ENCODE data around the gene ZNF222.
A peak's percentile ranks its signal among the peaks of the same experiment; 100 is the strongest.

ZNF222 gene

DNA sequence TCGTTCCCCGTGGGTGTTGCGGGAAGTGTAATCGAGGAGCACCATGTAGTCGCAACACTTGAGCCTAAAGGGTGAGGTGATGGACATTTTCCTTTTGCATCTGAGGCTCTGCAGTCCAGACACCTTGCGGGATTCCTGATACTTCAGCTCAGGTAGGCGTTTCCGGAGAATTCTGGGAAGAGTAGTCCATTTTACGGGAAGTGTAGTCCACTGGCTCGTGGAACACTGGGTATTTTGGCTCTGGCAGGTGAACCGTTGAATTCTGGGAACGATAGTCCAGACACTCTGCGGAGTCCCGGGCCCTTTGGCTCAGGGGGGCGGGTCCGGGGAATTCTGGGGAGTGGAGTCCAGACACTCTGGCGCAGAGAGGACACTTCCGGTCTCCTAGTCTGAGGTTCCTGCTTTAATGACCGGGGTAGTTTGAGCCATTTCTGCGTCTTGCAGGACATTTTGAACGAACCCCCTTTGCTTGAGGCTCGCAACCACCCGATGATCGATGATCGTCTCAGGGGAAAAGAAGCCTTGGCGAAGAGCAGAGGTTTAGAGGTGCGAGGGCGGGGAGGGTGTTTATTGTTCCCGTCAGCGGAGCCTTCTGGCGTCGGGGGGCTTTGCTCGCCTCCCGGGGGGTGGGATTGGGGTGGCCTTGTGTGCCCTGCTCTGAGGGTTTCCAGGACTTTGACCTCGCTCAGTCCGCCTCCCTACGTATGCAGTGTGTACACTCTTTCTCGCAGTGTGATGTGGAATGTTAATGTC, 26.6 kb downstream of the ZNF222 start, which contains the start of gene ZNF223:
TSS of gene ZNF223 (plus strand) at position 387 of the 753 bp plus-strand sequence. CDS start 3,141 bp downstream, outside the sequence.
- peak; percentile 18 to 57 (median 22) for DNase-seq (ENCODE audit: low read depth in 3 of 3, low spot score in 1 of 3)

DNA sequence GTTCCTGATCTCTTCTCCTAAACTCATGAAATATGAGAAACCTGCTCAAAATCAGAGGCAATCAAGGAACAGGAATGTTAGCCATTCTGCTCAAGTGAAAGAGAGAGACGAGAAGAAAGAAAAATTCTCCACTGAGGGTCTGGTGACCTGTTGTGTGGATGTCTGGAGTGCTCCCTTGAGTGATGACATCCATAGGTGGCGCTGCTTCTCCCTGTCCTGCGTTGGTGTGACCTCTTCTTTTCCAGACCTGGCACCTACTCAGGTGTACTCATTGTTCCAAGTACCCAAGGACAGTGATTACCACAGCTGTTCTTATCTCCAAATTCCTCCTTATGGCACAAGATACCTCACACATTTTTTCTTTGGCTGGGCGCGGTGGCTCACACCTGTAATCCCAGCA, 30.7 kb downstream of the ZNF222 start:
- DNase-seq (ENCODE audit: low read depth in 3 of 3, low spot score in 1 of 3): no peak

DNA sequence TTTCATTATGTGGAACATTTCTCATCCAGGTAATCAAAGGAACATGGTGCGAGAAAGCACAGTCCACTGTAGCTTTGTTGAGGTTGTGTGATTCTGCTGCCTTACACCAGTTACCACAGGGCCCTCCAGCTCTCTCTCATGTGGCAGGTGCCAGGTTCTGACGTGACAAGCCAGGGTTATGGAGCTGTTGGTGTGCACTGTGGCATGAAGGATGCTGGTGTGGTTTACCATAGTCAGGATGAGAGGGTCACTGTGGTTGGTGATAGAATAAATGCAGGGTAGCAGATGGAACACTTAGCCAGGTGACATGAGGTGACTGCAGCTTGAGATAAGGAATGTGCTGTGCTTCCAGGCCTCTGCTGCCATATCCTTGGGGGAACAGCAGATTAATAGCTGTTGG, 34.0 kb downstream of the ZNF222 start:
- DNase-seq (ENCODE audit: low read depth in 3 of 3, low spot score in 1 of 3): no peak

DNA sequence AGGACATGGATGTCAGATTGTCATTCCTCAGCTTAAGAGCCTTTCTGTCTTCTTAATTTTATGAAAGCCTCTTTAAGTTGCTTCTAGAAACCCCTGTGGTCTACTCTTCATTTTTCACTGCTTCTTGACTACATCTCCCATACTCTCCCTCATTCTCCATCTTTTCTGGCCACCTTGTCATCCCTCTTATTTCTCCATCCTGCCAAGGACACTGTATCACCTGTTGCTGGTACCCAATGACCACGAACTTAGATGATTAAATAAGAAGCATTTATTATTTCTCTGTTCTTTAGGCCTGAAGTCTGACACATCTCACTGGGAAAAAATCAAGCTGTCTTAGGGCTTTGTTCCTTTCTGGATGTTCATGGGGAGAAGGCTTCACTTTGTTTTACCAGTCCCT, 35.9 kb downstream of the ZNF222 start:
- no peak for DNase-seq (ENCODE audit: low read depth in 3 of 3, low spot score in 1 of 3)

DNA sequence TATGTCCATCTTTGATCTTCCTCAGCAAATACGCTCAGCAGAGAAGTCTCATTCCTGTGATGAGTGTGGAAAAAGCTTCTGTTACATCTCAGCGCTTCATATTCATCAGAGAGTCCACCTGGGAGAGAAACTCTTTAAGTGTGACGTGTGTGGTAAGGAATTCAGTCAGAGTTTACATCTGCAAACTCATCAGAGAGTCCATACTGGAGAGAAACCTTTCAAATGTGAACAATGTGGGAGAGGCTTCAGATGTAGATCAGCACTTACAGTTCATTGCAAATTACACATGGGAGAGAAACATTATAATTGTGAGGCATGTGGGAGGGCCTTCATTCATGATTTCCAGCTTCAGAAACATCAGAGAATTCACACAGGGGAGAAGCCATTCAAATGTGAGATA, 41.1 kb downstream of the ZNF222 start:
- no peak for DNase-seq (ENCODE audit: low read depth in 3 of 3, low spot score in 1 of 3)

DNA sequence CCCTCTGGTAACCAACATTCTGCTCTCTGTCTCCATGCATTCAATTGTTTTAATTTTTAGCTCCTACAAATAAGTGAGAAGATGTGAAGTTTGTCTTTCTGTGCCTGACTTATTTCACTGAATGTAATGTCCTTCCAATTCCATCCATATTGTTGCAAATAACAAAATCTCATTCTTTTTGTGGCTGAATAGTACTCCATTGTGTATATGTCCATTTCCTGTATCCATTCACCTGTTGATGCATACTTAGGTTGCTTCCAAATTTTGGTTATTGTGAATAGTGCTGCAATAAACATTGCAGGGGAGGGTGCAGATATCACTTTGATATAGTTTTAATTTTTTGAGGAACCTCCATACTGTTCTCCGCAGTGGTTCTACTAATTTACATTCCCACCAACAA, 44.2 kb downstream of the ZNF222 start:
- no peak for DNase-seq (ENCODE audit: low read depth in 3 of 3, low spot score in 1 of 3)

DNA sequence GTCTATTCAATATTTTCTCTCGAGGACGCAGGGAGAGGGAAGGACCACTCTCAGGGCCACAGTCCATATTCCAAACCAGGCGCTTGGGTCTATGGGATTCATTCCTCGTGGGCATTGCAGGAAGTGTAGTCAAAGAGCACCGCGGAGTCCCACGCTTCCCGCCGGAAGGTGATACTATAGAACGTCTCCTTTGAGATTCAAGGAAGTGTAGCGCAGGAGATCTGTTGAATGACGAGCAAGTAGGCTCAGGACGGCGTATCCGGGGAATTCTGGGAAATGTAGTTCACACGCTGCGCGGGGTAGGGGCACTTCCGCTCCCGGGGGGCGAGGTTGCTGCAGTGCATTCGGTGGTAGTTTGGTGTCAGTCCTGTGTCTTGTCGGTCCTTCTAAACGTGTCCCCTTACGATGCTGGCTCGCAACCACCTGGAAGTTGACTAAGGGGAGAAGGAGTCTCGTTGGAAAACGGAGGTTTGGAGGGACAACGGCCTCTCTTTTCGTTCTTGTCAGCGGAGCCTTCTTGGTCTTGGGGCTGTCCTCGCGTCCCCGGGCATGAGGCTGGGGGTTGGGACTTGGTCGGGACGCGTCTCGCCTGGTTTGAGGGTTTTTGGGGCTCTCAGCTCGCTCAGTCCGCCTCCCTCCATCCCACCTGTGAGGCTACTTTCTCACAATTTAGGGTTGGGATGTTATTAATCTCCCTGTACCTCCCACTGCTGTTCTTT, 46.8 kb downstream of the ZNF222 start, which contains the start of gene ZNF284:
TSS of gene ZNF284 (plus strand) at position 336 of the 719 bp plus-strand sequence. CDS start 4,231 bp downstream, outside the sequence.
- DNase-seq (ENCODE audit: low read depth in 3 of 3, low spot score in 1 of 3): peak; percentile 53 to 64 (median 63)

DNA sequence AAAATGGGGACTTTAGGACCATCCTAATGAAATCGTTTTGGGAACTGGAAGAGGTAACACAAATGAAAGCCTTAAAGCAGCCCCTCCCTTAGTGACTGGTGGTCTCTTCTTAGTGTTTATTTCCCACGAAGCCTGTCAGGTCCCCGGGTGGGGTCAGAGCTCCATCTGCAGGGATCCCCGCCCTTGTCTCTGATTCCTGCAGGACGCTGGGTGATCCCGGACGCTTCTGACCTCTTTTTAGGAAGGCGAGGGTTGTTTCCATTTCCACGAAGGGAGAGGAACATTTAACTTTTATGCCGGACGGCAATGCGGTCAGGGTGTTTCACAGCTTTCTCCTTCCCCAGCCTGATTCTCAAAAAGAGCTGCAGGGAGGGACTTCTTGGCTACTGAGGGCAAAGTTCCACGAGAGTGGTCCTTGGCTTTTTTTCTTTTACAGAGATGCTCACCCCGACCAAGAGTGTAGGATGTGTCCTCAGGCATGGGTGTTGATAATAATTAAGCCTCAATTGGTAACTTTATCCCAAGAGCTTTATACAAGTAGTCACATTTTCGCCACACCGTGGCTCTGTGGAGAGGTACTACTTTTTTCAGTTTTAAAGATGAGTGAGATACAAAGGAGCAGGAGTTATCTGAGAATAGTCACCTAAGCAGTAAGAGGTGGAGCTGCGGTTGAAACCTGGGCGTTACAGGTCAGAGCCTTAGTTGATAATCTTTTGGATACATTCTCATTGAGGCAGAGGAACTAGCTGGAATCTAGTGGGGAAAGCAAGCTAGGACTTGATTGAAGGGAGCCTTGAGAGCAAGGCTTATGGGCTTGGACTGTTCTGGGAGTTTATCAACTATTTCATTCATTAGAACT, 47.6 kb downstream of the ZNF222 start:
- DNase-seq (ENCODE audit: low read depth in 3 of 3, low spot score in 1 of 3): no peak

DNA sequence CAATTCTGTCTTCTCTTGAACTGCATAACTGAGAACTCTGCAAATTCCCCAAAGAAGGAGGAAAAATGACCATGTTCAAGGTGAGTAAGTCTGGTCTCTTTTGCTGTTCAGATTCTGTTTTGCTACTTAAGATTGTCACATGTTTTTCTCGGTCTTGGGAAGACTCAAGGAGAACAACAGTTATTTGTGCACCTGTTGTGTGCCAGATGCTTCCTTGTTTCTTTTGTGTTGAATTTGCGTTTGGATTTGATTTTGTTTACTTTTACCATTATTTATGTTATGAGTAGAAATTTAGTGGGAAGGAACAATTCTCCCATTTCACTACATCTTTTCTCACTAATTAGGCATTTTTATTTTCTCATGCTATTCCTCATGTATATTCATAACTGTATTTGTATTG, 51.1 kb downstream of the ZNF222 start:
- DNase-seq (ENCODE audit: low read depth in 3 of 3, low spot score in 1 of 3): no peak

Measured in stimulated activated CD4-positive, alpha-beta T cell treated with anti-CD3 and anti-CD28 coated beads, TNF-alpha, amount 100 ng/mL, for 1 hour (primary cell).